Kidney glomerular epithelial cell (primary cell): ENCODE data around the gene TXNDC8.
"Not testable (repeated sequence)": the region's sequence is repeated elsewhere in the genome, so short reads cannot be mapped to it uniquely, and the experiment has no call there.

Source experiments
- DNase-seq: peaks from one replicate; lab custom pipeline; 2025; lab: John Stamatoyannopoulos, UW

Gene TXNDC8

GRCh38 chr9:110337727-110338126 lies at the start of gene TXNDC8:
Gene TXNDC8 (minus strand): TSS chr9:110337863.
- DNase-seq: no peak

GRCh38 chr9:110383491-110383890 lies 45.8 kb upstream of the TXNDC8 start:
- DNase-seq: no peak

GRCh38 chr9:110382731-110383130 lies 45.1 kb upstream of the TXNDC8 start:
- no peak for DNase-seq

- DNase-seq: no peak
Observed at GRCh38 chr9:110371411-110372007, 33.8 kb upstream of the TXNDC8 start.

- DNase-seq: peak; percentile 90
Observed at GRCh38 chr9:110370315-110370714, 32.7 kb upstream of the TXNDC8 start.

- DNase-seq: no peak
Observed at GRCh38 chr9:110364451-110364850, 26.8 kb upstream of the TXNDC8 start.

GRCh38 chr9:110358992-110359391 lies 21.3 kb upstream of the TXNDC8 start:
- DNase-seq: not testable (repeated sequence)

- no peak for DNase-seq
Observed at GRCh38 chr9:110357505-110357904, 19.8 kb upstream of the TXNDC8 start.

GRCh38 chr9:110356639-110357395 lies 19.2 kb upstream of the TXNDC8 start:
- DNase-seq: no peak

GRCh38 chr9:110355911-110356310 lies 18.2 kb upstream of the TXNDC8 start:
- DNase-seq: no peak

- DNase-seq: peak; percentile 4
Observed at GRCh38 chr9:110351009-110351467, 13.4 kb upstream of the TXNDC8 start.

GRCh38 chr9:110346325-110346724 lies 8.7 kb upstream of the TXNDC8 start:
- no peak for DNase-seq

- DNase-seq: no peak
Observed at GRCh38 chr9:110344821-110345220, 7.2 kb upstream of the TXNDC8 start.

- DNase-seq: no peak
Observed at GRCh38 chr9:110343551-110343950, 5.9 kb upstream of the TXNDC8 start.

- DNase-seq: no peak
Observed at GRCh38 chr9:110340306-110340705, 2.6 kb upstream of the TXNDC8 start.

- no peak for DNase-seq
Observed at GRCh38 chr9:110338143-110338542, 480 bp upstream of the TXNDC8 start.

- no peak for DNase-seq
Observed at GRCh38 chr9:110336363-110336762, 1.3 kb downstream of the TXNDC8 start.

GRCh38 chr9:110334871-110335270 lies 2.8 kb downstream of the TXNDC8 start:
- DNase-seq: no peak

- no peak for DNase-seq
Observed at GRCh38 chr9:110334183-110334582, 3.5 kb downstream of the TXNDC8 start.

GRCh38 chr9:110332766-110333165 lies 4.9 kb downstream of the TXNDC8 start:
- DNase-seq: no peak

- no peak for DNase-seq
Observed at GRCh38 chr9:110330484-110331105, 7.1 kb downstream of the TXNDC8 start.

- DNase-seq: no peak
Observed at GRCh38 chr9:110329639-110330230, 7.9 kb downstream of the TXNDC8 start.

- DNase-seq: no peak
Observed at GRCh38 chr9:110328763-110329162, 8.9 kb downstream of the TXNDC8 start.
